Esophagus muscularis mucosa (tissue), 3 donors: ENCODE measurements around the gene ZNRF4.

Experiments
- CTCF ChIP-seq, 3 experiments: fragments of 200-600 bp in 2 of 3; fragments of 450-650 bp in 1 of 3; sonication (generic) in 2 of 3; IDR thresholded peaks; one replicate each; pipeline ENCODE4 v1.5.1; 2017 to 2019; ENCODE audit warnings: antibody characterized with exemption in 3 of 3, mild to moderate bottlenecking in 2 of 3, moderate library complexity in 1 of 3
- POLR2A ChIP-seq: fragments of 450-650 bp; IDR thresholded peaks from one replicate; pipeline ENCODE4 v1.6.1; 2017; ENCODE audit warnings: antibody characterized with exemption, moderate library complexity, mild to moderate bottlenecking, low read depth

GRCh38 chr19:5460748-5461147, 5.5 kb downstream of the ZNRF4 start:
- TF ChIP-seq CTCF (IDR thresholded peaks at IDR 0.05) (no peak), POLR2A (no peak)
